ENCODE measurements around the gene C9orf72. TPM values are rescaled to one million over a fixed set of nuclear protein-coding genes. Genes with fewer than 3 reads are reported as not detected.

C9orf72 gene
- total and polyA plus RNA-seq, 9 donors: 13.4 to 100 (median 23.8) TPM

DNA sequence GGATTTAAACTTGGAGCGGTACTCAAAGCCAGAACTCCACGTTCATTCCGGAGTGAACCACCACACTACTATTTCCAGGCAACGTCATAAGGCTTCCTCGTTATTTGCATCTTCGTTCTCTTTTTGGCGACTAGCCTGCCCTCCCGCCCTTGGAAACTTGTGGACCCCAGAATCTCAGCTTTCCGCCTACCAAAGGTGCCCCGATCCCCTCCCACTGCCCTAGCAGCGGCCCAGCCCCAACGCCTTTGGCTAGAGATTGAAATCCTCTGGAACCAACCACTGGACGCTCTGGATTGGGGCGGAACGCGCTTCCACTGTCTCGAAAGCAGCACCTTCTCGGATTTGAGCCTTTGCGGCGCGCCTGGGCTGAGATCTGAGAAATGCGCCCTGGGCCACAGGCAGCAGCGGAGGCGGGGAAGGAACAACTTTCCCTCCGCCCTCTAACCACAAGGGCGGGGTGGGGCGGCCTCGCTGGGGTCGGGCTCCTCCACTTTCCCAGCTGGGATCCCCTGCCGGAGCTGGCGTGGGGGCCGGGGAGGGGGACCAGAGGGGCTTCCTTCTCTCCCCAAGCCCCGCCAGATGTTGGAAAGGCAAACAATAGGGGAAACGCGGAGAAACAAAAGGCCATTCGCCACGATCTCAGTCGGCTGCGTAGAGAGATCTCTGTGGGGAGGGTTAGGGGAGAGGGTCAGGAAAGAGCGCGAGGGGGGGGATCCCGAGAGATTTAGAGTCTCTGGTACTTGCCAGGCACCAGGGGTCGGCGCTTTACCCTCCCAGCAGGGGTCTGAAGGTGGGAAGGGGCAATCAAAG, 45.0 kb downstream of the C9orf72 start:
- no peak for TF ChIP-seq EP300 (IDR thresholded peaks at IDR 0.05)
- TF ChIP-seq POLR2A (IDR thresholded peaks at IDR 0.05): peak; percentile 66
- H3K27me3 ChIP-seq: no peaks in the 10 kb centered on the region
- no peaks in the 10 kb centered on the region for H3K36me3 ChIP-seq
- no peaks in the 10 kb centered on the region for H3K9me3 ChIP-seq
- H3K27ac ChIP-seq: peak overlapping the region; percentile 91 to 92
- H3K4me3 ChIP-seq: peak overlapping the region; percentile 68
- peak; percentile 83 to 90 (median 88) for DNase-seq
- H3K4me1 ChIP-seq (ENCODE audit: insufficient read depth): peaks cover 9% of the 10 kb centered on the region
- WGBS, 3 donors: 0 to 1% (median 0%) methylated on average over 44 of the region's 44 CpGs
- intact Hi-C loops (cut with DNase I): loop anchor here (2.0 to 10.0 kb wide), 5 partner anchors 53 to 191 kb away; no protein-coding TSS in a partner anchor

- Histone ChIP-seq H3K27ac (peak overlapping the region; percentile 91 to 92), H3K9me3 (no peaks in the 10 kb centered on the region), H3K36me3 (no peaks in the 10 kb centered on the region), H3K4me1 (ENCODE audit: insufficient read depth) (peaks cover 9% of the 10 kb centered on the region), H3K27me3 (no peaks in the 10 kb centered on the region), H3K4me3 (peak overlapping the region; percentile 68)
- intact Hi-C loops (cut with DNase I): loop anchor here (2.0 to 10.0 kb wide), 5 partner anchors 53 to 190 kb away; no protein-coding TSS in a partner anchor
- DNase-seq: no peak
- 17 to 24% (median 20%) methylated on average over 8 of the region's 8 CpGs for WGBS, 3 donors
- TF ChIP-seq EP300 (IDR thresholded peaks at IDR 0.05): no peak
- TF ChIP-seq, protein P1, sequence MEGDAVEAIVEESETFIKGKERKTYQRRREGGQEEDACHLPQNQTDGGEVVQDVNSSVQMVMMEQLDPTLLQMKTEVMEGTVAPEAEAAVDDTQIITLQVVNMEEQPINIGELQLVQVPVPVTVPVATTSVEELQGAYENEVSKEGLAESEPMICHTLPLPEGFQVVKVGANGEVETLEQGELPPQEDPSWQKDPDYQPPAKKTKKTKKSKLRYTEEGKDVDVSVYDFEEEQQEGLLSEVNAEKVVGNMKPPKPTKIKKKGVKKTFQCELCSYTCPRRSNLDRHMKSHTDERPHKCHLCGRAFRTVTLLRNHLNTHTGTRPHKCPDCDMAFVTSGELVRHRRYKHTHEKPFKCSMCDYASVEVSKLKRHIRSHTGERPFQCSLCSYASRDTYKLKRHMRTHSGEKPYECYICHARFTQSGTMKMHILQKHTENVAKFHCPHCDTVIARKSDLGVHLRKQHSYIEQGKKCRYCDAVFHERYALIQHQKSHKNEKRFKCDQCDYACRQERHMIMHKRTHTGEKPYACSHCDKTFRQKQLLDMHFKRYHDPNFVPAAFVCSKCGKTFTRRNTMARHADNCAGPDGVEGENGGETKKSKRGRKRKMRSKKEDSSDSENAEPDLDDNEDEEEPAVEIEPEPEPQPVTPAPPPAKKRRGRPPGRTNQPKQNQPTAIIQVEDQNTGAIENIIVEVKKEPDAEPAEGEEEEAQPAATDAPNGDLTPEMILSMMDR (IDR thresholded peaks at IDR 0.05): no peak
- no peak for TF ChIP-seq POLR2A (IDR thresholded peaks at IDR 0.05)
These were observed 45.6 kb downstream of the C9orf72 start for GRCh38 chr9:27527702-27528075.

DNA sequence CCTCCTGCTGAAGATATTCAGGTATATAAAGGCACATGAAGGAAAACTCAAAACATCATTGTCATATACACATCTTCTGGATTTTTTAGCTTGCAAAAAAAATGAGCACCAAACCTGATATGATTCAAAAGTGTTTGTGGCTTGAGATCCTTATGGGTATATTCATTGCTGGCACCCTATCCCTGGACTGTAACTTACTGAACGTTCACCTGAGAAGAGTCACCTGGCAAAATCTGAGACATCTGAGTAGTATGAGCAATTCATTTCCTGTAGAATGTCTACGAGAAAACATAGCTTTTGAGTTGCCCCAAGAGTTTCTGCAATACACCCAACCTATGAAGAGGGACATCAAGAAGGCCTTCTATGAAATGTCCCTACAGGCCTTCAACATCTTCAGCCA, 49.0 kb downstream of the C9orf72 start, which contains the start of gene IFNK:
Gene IFNK, plus strand, starts transcription at position 55 of the 400 bp plus-strand sequence. Its CDS starts 47 bp downstream, at position 102.
- H3K36me3 ChIP-seq: no peaks in the 10 kb centered on the region
- 94 to 97% (median 95%) methylated on average over 2 of the region's 2 CpGs for WGBS, 3 donors
- H3K4me1 ChIP-seq (ENCODE audit: insufficient read depth): peaks cover 9% of the 10 kb centered on the region
- DNase-seq: no peak
- H3K9me3 ChIP-seq: no peaks in the 10 kb centered on the region
- intact Hi-C loops (cut with DNase I): loop anchor here in 3 of 4 donors (10.0 kb wide), 2 partner anchors 49 to 159 kb away; no protein-coding TSS in a partner anchor
- no peaks in the 10 kb centered on the region for H3K27me3 ChIP-seq
- TF ChIP-seq, protein P1 (IDR thresholded peaks at IDR 0.05): no peak
- TF ChIP-seq EP300 (IDR thresholded peaks at IDR 0.05) (no peak), POLR2A (IDR thresholded peaks at IDR 0.05) (no peak)
- H3K27ac ChIP-seq: no peak within 1 kb of the TSS
- no peak within 1 kb of the TSS for H3K4me3 ChIP-seq

GRCh38 chr9:27523141-27523540, 50.1 kb downstream of the C9orf72 start:
- Histone ChIP-seq H3K27me3 (no peaks in the 10 kb centered on the region), H3K36me3 (no peaks in the 10 kb centered on the region), H3K4me1 (ENCODE audit: insufficient read depth) (peaks cover 10% of the 10 kb centered on the region), H3K4me3 (no peak overlapping the region), H3K27ac (no peak overlapping the region), H3K9me3 (no peaks in the 10 kb centered on the region)
- TF ChIP-seq EP300 (IDR thresholded peaks at IDR 0.05) (no peak), POLR2A (IDR thresholded peaks at IDR 0.05) (no peak)
- TF ChIP-seq, protein P1 (IDR thresholded peaks at IDR 0.05): no peak
- DNase-seq: no peak
- intact Hi-C loops (cut with DNase I): loop anchor here in 3 of 4 donors (10.0 kb wide), 2 partner anchors 48 to 158 kb away; no protein-coding TSS in a partner anchor

DNA sequence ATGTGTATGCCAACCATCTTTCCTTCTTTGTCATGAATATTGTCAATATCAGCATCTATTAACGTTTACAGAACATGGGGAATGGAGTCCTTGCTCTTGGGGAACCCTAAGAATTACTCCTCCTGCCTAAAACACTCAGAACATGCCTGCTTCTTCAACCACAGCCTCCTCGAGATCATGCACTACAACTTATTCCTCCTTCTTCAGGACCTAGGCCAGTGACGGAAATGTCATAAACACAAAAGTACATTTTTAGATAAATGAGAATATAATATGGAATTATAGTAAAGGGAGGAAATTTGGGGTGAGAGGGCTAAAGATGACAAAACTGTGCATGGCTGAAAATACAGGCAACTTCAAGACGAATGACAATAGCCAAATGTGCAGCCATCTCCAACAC, 52.3 kb downstream of the C9orf72 start:
- Histone ChIP-seq H3K4me3 (no peak overlapping the region), H3K36me3 (no peaks in the 10 kb centered on the region), H3K27ac (no peak overlapping the region), H3K9me3 (no peaks in the 10 kb centered on the region), H3K27me3 (no peaks in the 10 kb centered on the region), H3K4me1 (ENCODE audit: insufficient read depth) (peaks cover 6% of the 10 kb centered on the region)
- no peak for DNase-seq
- intact Hi-C loops (cut with DNase I): loop anchor here in 3 of 4 donors (10.0 kb wide), 2 partner anchors 46 to 156 kb away; no protein-coding TSS in a partner anchor
- 79 to 87% (median 81%) methylated on average over 4 of the region's 4 CpGs for WGBS, 3 donors
- TF ChIP-seq POLR2A (IDR thresholded peaks at IDR 0.05): no peak
- TF ChIP-seq EP300 (IDR thresholded peaks at IDR 0.05): no peak
- TF ChIP-seq, protein P1 (IDR thresholded peaks at IDR 0.05): no peak
